IMR-90 (cell line): Measurements from ENCODE around the gene ABT1. TPM values are rescaled to one million over a fixed set of nuclear protein-coding genes. Genes with fewer than 3 reads are reported as not detected.

ENCODE experiments used
- ATAC-seq: fragments of 200-7000 bp; cut with Tn5 transposase; 2 replicates; pipeline ENCODE4 v1.9.1; 2020; ENCODE audit warnings: low read depth, mild to moderate bottlenecking, moderate library complexity
- BruUV-seq: library from RNA; stranded (reverse); fragments of 400-500 nt; replicated peaks from 2 replicates; lab custom pipeline; 2021; lab: Mats Ljungman, UMichigan
- CTCF ChIA-PET: fragments of 300-600 bp; formaldehyde crosslinking; extraction: SDS; loops from one replicate; lab custom pipeline; 2021; ENCODE audit warnings: antibody characterized with exemption; lab: Yijun Ruan, JAX
- POLR2A ChIA-PET: fragments of 300-600 bp; sonication (Branson Sonifier 250); formaldehyde crosslinking; loops from one replicate; lab custom pipeline; 2022; ENCODE audit warnings: antibody characterized with exemption; ENCODE audit not compliant: unreplicated experiment; lab: Charles Lee
- DNase-seq: peaks from one replicate; pipeline ENCODE4 v3.0.0; 2013
- H2AFZ ChIP-seq: replicated peaks from 2 replicates; pipeline ENCODE3; 2013; ENCODE audit warnings: low read length, mild to moderate bottlenecking; ENCODE audit not compliant: poor library complexity
- H2AK5ac ChIP-seq: 2 replicates; pipeline ENCODE4 v1.6.1; 2013; ENCODE audit warnings: low read depth, low read length, inconsistent platforms
- H2AK9ac ChIP-seq: replicated peaks from 2 replicates; pipeline ENCODE3; 2013; ENCODE audit warnings: mild to moderate bottlenecking, low read depth, low read length, moderate library complexity; ENCODE audit not compliant: poor library complexity
- H2BK120ac ChIP-seq: 2 replicates; pipeline ENCODE4 v1.6.1; 2013; ENCODE audit warnings: low read depth, low read length, inconsistent platforms
- H2BK15ac ChIP-seq: 3 replicates; pipeline ENCODE4 v1.6.1; 2013; ENCODE audit warnings: low read depth, low read length, inconsistent platforms
- H2BK20ac ChIP-seq: 2 replicates; pipeline ENCODE4 v1.6.1; 2013; ENCODE audit warnings: low read depth, mild to moderate bottlenecking, inconsistent platforms, low read length, moderate library complexity
- H2BK5ac ChIP-seq: 2 replicates; pipeline ENCODE4 v1.6.1; 2013; ENCODE audit warnings: mild to moderate bottlenecking, low read depth, low read length, inconsistent platforms; ENCODE audit not compliant: poor library complexity, severe bottlenecking
- H3K14ac ChIP-seq: replicated peaks from 2 replicates; pipeline ENCODE4 v1.6.1; 2013; ENCODE audit warnings: low read depth, low read length, inconsistent platforms
- H3K18ac ChIP-seq: 2 replicates; pipeline ENCODE4 v1.6.1; 2013; ENCODE audit warnings: low read depth, low read length, control low read depth
- H3K23ac ChIP-seq: 2 replicates; pipeline ENCODE4 v1.6.1; 2013; ENCODE audit warnings: low read depth, low read length, inconsistent platforms
- H3K27ac ChIP-seq: 2 replicates; pipeline ENCODE4 v1.5.1; 2013; ENCODE audit warnings: mild to moderate bottlenecking, control low read depth, low read length; ENCODE audit not compliant: insufficient read depth
- H3K27me3 ChIP-seq: 2 replicates; pipeline ENCODE4 v1.6.1; 2013; ENCODE audit warnings: low read length; ENCODE audit not compliant: control insufficient read depth, insufficient read depth
- H3K36me3 ChIP-seq: 2 replicates; pipeline ENCODE4 v1.6.1; 2013; ENCODE audit warnings: low read length, mixed read lengths; ENCODE audit not compliant: control insufficient read depth, insufficient read depth
- H3K4ac ChIP-seq: 2 replicates; pipeline ENCODE4 v1.6.1; 2013; ENCODE audit warnings: low read depth, low read length, inconsistent platforms
- H3K4me1 ChIP-seq: 2 replicates; pipeline ENCODE4 v1.6.1; 2013; ENCODE audit warnings: low read length, mixed read lengths; ENCODE audit not compliant: control insufficient read depth, insufficient read depth
- H3K4me2 ChIP-seq: 2 replicates; pipeline ENCODE4 v1.6.1; 2013; ENCODE audit warnings: low read depth, mild to moderate bottlenecking, control low read depth, low read length, moderate library complexity
- H3K4me3 ChIP-seq: 2 replicates; pipeline ENCODE4 v1.5.1; 2013; ENCODE audit warnings: low read depth, mild to moderate bottlenecking, control low read depth, low read length, moderate library complexity; ENCODE audit not compliant: insufficient read depth
- H3K56ac ChIP-seq: 2 replicates; pipeline ENCODE4 v1.6.1; 2013; ENCODE audit warnings: low read length, inconsistent platforms; ENCODE audit not compliant: insufficient read depth; ENCODE audit errors: extremely low read depth
- H3K79me1 ChIP-seq, 2 experiments: 2 replicates each; pipeline ENCODE4 v1.6.1; 2013; ENCODE audit warnings: low read length in 2 of 2, inconsistent platforms in 1 of 2, low read depth in 1 of 2
- H3K9ac ChIP-seq: 2 replicates; pipeline ENCODE4 v1.6.1; 2013; ENCODE audit warnings: low read depth, low read length, control low read depth
- H3K9me1 ChIP-seq: 2 replicates; pipeline ENCODE4 v1.6.1; 2013; ENCODE audit warnings: low read length, inconsistent platforms; ENCODE audit not compliant: insufficient read depth
- H3K9me3 ChIP-seq: 2 replicates; pipeline ENCODE4 v1.6.1; 2013; ENCODE audit warnings: low read length; ENCODE audit not compliant: control insufficient read depth, insufficient read depth
- H4K20me1 ChIP-seq: 2 replicates; pipeline ENCODE4 v1.6.1; 2013; ENCODE audit warnings: low read length, inconsistent platforms; ENCODE audit not compliant: insufficient read depth
- H4K5ac ChIP-seq: 2 replicates; pipeline ENCODE4 v1.6.1; 2013; ENCODE audit warnings: mild to moderate bottlenecking, low read depth, low read length, control low read depth
- H4K8ac ChIP-seq, 2 experiments: 2 replicates each; pipeline ENCODE4 v1.6.1; 2013; ENCODE audit warnings: low read depth in 2 of 2, low read length in 2 of 2, control low read depth in 1 of 2, inconsistent platforms in 1 of 2
- H4K91ac ChIP-seq: 2 replicates; pipeline ENCODE4 v1.6.1; 2013; ENCODE audit warnings: low read depth, low read length, inconsistent platforms; ENCODE audit not compliant: insufficient read depth
- BHLHE40 ChIP-seq: fragments of 150-350 bp; IDR thresholded peaks from 2 replicates; pipeline ENCODE4 v1.6.1; 2016; ENCODE audit warnings: mild to moderate bottlenecking, low read depth, low read length
- CEBPB ChIP-seq: IDR thresholded peaks from 2 replicates; pipeline ENCODE4 v1.6.1; 2012; ENCODE audit warnings: low read depth, low read length, improper control_type of control experiment
- CHD1 ChIP-seq: IDR thresholded peaks from 2 replicates; pipeline ENCODE4 v1.6.1; 2012; ENCODE audit warnings: low read depth, low read length, improper control_type of control experiment
- FOS ChIP-seq: fragments of 150-350 bp; IDR thresholded peaks from 2 replicates; pipeline ENCODE4 v1.6.1; 2016; ENCODE audit warnings: low read depth, low read length
- MAFK ChIP-seq: IDR thresholded peaks from 2 replicates; pipeline ENCODE4 v1.6.1; 2012; ENCODE audit warnings: low read depth, low read length, improper control_type of control experiment
- MAZ ChIP-seq: IDR thresholded peaks from 2 replicates; pipeline ENCODE4 v1.6.1; 2012; ENCODE audit warnings: low read depth, mild to moderate bottlenecking, low read length, improper control_type of control experiment, moderate library complexity, borderline replicate concordance
- MXI1 ChIP-seq: IDR thresholded peaks from 2 replicates; pipeline ENCODE4 v1.6.1; 2012; ENCODE audit warnings: low read depth, mild to moderate bottlenecking, low read length, moderate library complexity, borderline replicate concordance
- NFE2L2 ChIP-seq: fragments of 150-350 bp; IDR thresholded peaks from 2 replicates; pipeline ENCODE4 v1.6.1; 2016; ENCODE audit warnings: low read depth, mild to moderate bottlenecking, low read length
- POLR2A ChIP-seq: IDR thresholded peaks from 2 replicates; pipeline ENCODE4 v1.6.1; 2012; ENCODE audit warnings: mild to moderate bottlenecking, low read depth, low read length
- RAD21 ChIP-seq: IDR thresholded peaks from 2 replicates; pipeline ENCODE4 v1.6.1; 2012; ENCODE audit warnings: low read length, improper control_type of control experiment
- RCOR1 ChIP-seq: IDR thresholded peaks from 2 replicates; pipeline ENCODE4 v1.6.1; 2012; ENCODE audit warnings: mild to moderate bottlenecking, low read length, improper control_type of control experiment; ENCODE audit not compliant: insufficient replicate concordance
- RFX5 ChIP-seq: IDR thresholded peaks from 2 replicates; pipeline ENCODE4 v1.8.0; 2012; ENCODE audit warnings: low read depth, mild to moderate bottlenecking, low read length, moderate library complexity
- SMC3 ChIP-seq: fragments of 150-350 bp; IDR thresholded peaks from 2 replicates; pipeline ENCODE4 v1.6.1; 2016; ENCODE audit warnings: low read depth, mild to moderate bottlenecking, antibody characterized with exemption, low read length, moderate library complexity
- WGBS, 2 experiments: methylation state at CpG; one replicate each; pipeline versions ENCODE4 v1.1.5 to v1.1.7; 2013; ENCODE audit warnings: missing lambda C conversion rate in 2 of 2; ENCODE audit not compliant: insufficient read length in 1 of 2; ENCODE audit errors: extremely low coverage in 2 of 2; 5-methylcytosine and 5-hydroxymethylcytosine counted together
- dilution Hi-C: fragments of 300-500 bp; cut with HindIII; formaldehyde crosslinking; loops from one replicate; pipeline ENCODE4 v1.14.3; 2018; ENCODE audit warnings: low sequenced_read_pairs; ENCODE audit not compliant: unreplicated experiment
- in situ Hi-C: fragments of 300-500 bp; cut with MboI; formaldehyde crosslinking; loops from 3 replicates; pipeline ENCODE4 v1.14.3; 2019; ENCODE audit warnings: low sequenced_read_pairs, inconsistent platforms, mixed read lengths
- intact Hi-C: fragments of 100-400 bp; cut with micrococcal nuclease; formaldehyde crosslinking; loops from 2 replicates; pipeline ENCODE4 v1.10.0; 2022
- polyA plus RNA-seq, 3 experiments: library from polyadenylated mRNA; depleted of rRNA; stranded (reverse); fragments of >200 nt; gene quantifications; 2 replicates each; pipeline ENCODE4 v1.2.3, GENCODE V29; 2012; ENCODE audit warnings: low replicate concordance in 1 of 3
- total RNA-seq: library from RNA; depleted of rRNA; stranded (reverse); fragments of >200 nt; gene quantifications from 2 replicates; pipeline ENCODE4 v1.2.3, GENCODE V29; 2012
- TF ChIP-seq, protein P1 (sequence below): fragments of 150-350 bp; IDR thresholded peaks from 2 replicates; pipeline ENCODE4 v1.6.1; 2017; ENCODE audit warnings: mild to moderate bottlenecking, antibody characterized with exemption, low read length, low read depth

Gene ABT1
- total and polyA plus RNA-seq, 2 of the 4 experiments (the other 2 are of a cell fraction), result 15.2 to 15.4 TPM

DNA sequence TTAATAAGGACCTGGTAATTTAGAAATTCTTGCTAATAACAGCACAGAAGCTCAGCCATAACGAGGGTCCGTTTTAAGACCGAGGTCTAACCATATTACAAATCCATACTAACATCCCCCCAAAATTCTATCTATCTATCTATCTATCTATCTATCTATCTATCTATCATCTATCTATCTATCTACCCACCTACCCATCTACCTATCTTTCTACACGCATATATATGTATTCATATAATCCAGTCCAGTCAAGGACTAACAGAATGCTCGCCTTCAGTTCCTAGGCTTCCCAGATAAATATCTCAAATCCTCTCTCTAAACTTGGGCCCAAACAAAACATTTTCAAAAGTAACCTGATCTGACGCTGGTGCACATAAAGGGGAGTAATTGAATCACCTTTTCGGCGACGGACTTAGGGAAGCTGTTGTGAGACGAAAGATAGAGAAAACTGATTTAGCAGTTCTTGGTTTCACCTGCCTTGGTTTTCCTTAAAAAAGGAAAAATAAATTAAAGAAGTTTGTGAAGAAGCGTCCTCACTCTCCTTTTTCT is 44.0 kb upstream of the ABT1 start:
- no peak for DNase-seq
- Histone ChIP-seq H2BK15ac (no peak overlapping the region), H4K91ac (no peak overlapping the region), H3K4me2 (peak overlapping the region; percentile 86; the same call in 1 of the 2 replicates), H3K27me3 (no peaks in the 10 kb centered on the region), H3K9me3 (no peaks in the 10 kb centered on the region), H3K27ac (no peak overlapping the region), H3K4me1 (no peaks in the 10 kb centered on the region), H3K18ac (no peak overlapping the region), H4K8ac (no peak overlapping the region), H4K5ac (no peak overlapping the region), H3K4ac (no peak overlapping the region), H3K9ac (no peak overlapping the region), H3K36me3 (no peaks in the 10 kb centered on the region), H3K56ac (no peak overlapping the region), H2BK120ac (no peak overlapping the region), H3K23ac (no peak overlapping the region), H3K79me1 (no peaks in the 10 kb centered on the region), H2BK20ac (no peak overlapping the region), H3K9me1 (no peaks in the 10 kb centered on the region), H2AFZ (no peak overlapping the region), H2AK5ac (no peak overlapping the region), H3K14ac (no peak overlapping the region), H2BK5ac (no peak overlapping the region), H3K4me3 (peak overlapping the region; percentile 69; the same call in 1 of the 2 replicates), H4K20me1 (peaks cover 9% of the 10 kb centered on the region), H2AK9ac (no peak overlapping the region)
- no peak for ATAC-seq
- in situ Hi-C loops, result no loop called here
- BruUV-seq, result no TSS peak
- ChIA-PET CTCF (interaction anchor here (1.1 to 1.4 kb wide), 3 partner anchors 20 to 230 kb away, joined by 3 read pairs; no protein-coding TSS in a partner anchor), POLR2A (no interaction called here)
- intact Hi-C loops, result loop anchor here (1.0 to 10.0 kb wide), 2 partner anchors 14 to 228 kb away; partner anchors contain the start of gene HMGN4
- WGBS, 2 experiments, result 96% methylated on average over 5 of the region's 11 CpGs; no CpG with 5 or more reads in 1 of the 2 experiments
- TF ChIP-seq FOS (no peak), RAD21 (no peak), CEBPB (no peak), MXI1 (no peak), RFX5 (no peak), POLR2A (no peak), CHD1 (no peak), BHLHE40 (no peak), SMC3 (no peak), MAZ (no peak), RCOR1 (no peak), NFE2L2 (no peak), MAFK (no peak)
- TF ChIP-seq, protein P1, sequence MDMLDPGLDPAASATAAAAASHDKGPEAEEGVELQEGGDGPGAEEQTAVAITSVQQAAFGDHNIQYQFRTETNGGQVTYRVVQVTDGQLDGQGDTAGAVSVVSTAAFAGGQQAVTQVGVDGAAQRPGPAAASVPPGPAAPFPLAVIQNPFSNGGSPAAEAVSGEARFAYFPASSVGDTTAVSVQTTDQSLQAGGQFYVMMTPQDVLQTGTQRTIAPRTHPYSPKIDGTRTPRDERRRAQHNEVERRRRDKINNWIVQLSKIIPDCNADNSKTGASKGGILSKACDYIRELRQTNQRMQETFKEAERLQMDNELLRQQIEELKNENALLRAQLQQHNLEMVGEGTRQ, result no peak
- dilution Hi-C loops, result no loop called here
